ENCODE data around the gene CLSTN2. TPM values are rescaled to one million over a fixed set of nuclear protein-coding genes. Genes with fewer than 3 reads are reported as not detected.

Gene CLSTN2
- total RNA-seq, 1 experiment from 2014 or later, result 0.02 TPM

GRCh38 chr3:140614001-140614400 is 679.0 kb downstream of the CLSTN2 start:
- Histone ChIP-seq H3K27ac (ENCODE audit: low read depth, low read length) (no peak overlapping the region), H3K36me3 (ENCODE audit: control insufficient read depth in 1 of 2, insufficient read depth in 2 of 2, low read length in 2 of 2) (no peaks in the 10 kb centered on the region), H3K4me1 (ENCODE audit: control insufficient read depth in 1 of 2, insufficient read depth in 2 of 2, low read length in 2 of 2) (no peaks in the 10 kb centered on the region), H3K79me2 (ENCODE audit: insufficient read depth, low read length) (no peaks in the 10 kb centered on the region), H3K9me3 (ENCODE audit: control insufficient read depth in 1 of 2, insufficient read depth in 1 of 2, low read depth in 1 of 2, low read length in 2 of 2) (no peaks in the 10 kb centered on the region), H3K4me2 (ENCODE audit: low read length) (no peak overlapping the region), H3K4me3 (replicated peaks in 1 of 2; ENCODE audit: low read depth in 1 of 2, low read length in 2 of 2) (no peak overlapping the region), H4K20me1 (ENCODE audit: insufficient read depth) (no peaks in the 10 kb centered on the region), H3K9ac (ENCODE audit: low read length) (no peak overlapping the region), H2AFZ (ENCODE audit: low read depth, low read length, poor library complexity, severe bottlenecking) (no peak overlapping the region), H3K27me3 (ENCODE audit: insufficient read depth, low read length) (no peaks in the 10 kb centered on the region), H3K9me2 (ENCODE audit: insufficient read depth) (no peaks in the 10 kb centered on the region)
- ChIA-PET CTCF (no interaction called here), POLR2A (no interaction called here), RAD21 (ENCODE audit: low non-redundant PET in 1 of 2, low total read pairs in 2 of 2, uncharacterized antibody in 2 of 2, unreplicated experiment in 2 of 2) (no interaction called here)
- DNase-seq (ENCODE audit: low read depth, low spot score) (no peak), ATAC-seq (no peak)
- intact Hi-C loops (cut with micrococcal nuclease), result no loop called here
- no peak for TF ChIP-seq POLR2A (IDR thresholded peaks at IDR 0.05; ENCODE audit: borderline replicate concordance, extremely low read depth, insufficient read depth, insufficient read length)
- TF ChIP-seq, protein P1, sequence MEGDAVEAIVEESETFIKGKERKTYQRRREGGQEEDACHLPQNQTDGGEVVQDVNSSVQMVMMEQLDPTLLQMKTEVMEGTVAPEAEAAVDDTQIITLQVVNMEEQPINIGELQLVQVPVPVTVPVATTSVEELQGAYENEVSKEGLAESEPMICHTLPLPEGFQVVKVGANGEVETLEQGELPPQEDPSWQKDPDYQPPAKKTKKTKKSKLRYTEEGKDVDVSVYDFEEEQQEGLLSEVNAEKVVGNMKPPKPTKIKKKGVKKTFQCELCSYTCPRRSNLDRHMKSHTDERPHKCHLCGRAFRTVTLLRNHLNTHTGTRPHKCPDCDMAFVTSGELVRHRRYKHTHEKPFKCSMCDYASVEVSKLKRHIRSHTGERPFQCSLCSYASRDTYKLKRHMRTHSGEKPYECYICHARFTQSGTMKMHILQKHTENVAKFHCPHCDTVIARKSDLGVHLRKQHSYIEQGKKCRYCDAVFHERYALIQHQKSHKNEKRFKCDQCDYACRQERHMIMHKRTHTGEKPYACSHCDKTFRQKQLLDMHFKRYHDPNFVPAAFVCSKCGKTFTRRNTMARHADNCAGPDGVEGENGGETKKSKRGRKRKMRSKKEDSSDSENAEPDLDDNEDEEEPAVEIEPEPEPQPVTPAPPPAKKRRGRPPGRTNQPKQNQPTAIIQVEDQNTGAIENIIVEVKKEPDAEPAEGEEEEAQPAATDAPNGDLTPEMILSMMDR (IDR thresholded peaks at IDR 0.05 in 2 of 3, conservative IDR thresholded peaks at IDR 0.05 in 1 of 3; ENCODE audit: borderline replicate concordance in 1 of 3, insufficient read depth in 1 of 3, low read depth in 2 of 3, low read length in 2 of 3), result no peak
- no TSS peak for BruUV-seq (replicated peaks)

DNA sequence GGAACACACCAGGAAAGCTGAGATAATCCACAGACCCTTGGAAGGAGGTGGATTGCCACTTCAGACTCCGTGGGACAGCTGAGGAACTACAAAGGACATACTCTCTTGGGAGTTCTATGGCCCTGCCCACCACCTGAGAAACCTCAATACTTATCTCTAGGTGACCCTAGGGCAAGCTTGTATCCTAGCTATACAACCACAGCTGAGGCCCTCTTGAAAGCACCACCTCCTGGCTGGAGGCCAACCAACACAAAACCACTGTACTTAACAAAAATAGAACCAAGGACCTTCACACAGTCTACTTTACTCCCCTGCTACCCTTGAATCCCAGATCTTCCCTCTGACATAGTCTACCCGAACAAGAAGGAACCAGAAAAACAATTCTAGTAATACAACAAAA is 682.1 kb downstream of the CLSTN2 start:
- intact Hi-C loops (cut with micrococcal nuclease), result no loop called here
- Histone ChIP-seq H3K79me2 (ENCODE audit: insufficient read depth, low read length) (no peaks in the 10 kb centered on the region), H3K4me3 (replicated peaks in 1 of 2; ENCODE audit: low read depth in 1 of 2, low read length in 2 of 2) (no peak overlapping the region), H3K27me3 (ENCODE audit: insufficient read depth, low read length) (0 out of 2 replicates have a peak, but pooled peaks cover 4% of the 10 kb centered on the region), H3K27ac (ENCODE audit: low read depth, low read length) (no peak overlapping the region), H3K9ac (ENCODE audit: low read length) (no peak overlapping the region), H3K9me2 (ENCODE audit: insufficient read depth) (no peaks in the 10 kb centered on the region), H3K4me2 (ENCODE audit: low read length) (no peak overlapping the region), H3K4me1 (ENCODE audit: control insufficient read depth in 1 of 2, insufficient read depth in 2 of 2, low read length in 2 of 2) (no peaks in the 10 kb centered on the region), H3K9me3 (ENCODE audit: control insufficient read depth in 1 of 2, insufficient read depth in 1 of 2, low read depth in 1 of 2, low read length in 2 of 2) (no peaks in the 10 kb centered on the region), H3K36me3 (ENCODE audit: control insufficient read depth in 1 of 2, insufficient read depth in 2 of 2, low read length in 2 of 2) (no peaks in the 10 kb centered on the region), H4K20me1 (ENCODE audit: insufficient read depth) (no peaks in the 10 kb centered on the region), H2AFZ (ENCODE audit: low read depth, low read length, poor library complexity, severe bottlenecking) (no peak overlapping the region)
- BruUV-seq (replicated peaks), result no TSS peak
- DNase-seq (ENCODE audit: low read depth, low spot score), result no peak
- no peak for ATAC-seq
- ChIA-PET CTCF (no interaction called here), POLR2A (no interaction called here), RAD21 (ENCODE audit: low non-redundant PET in 1 of 2, low total read pairs in 2 of 2, uncharacterized antibody in 2 of 2, unreplicated experiment in 2 of 2) (no interaction called here)
- TF ChIP-seq CEBPB (IDR thresholded peaks at IDR 0.05; ENCODE audit: low read depth) (no peak), RAD21 (IDR thresholded peaks at IDR 0.05; ENCODE audit: low read depth) (no peak), POLR2A (IDR thresholded peaks at IDR 0.05; ENCODE audit: borderline replicate concordance, extremely low read depth, insufficient read depth, insufficient read length) (no peak), EZH2phosphoT487 (IDR thresholded peaks at IDR 0.05; ENCODE audit: borderline replicate concordance) (no peak), ZBTB33 (IDR thresholded peaks at IDR 0.05; ENCODE audit: extremely low read depth, insufficient replicate concordance, low read length) (no peak), SP1 (IDR thresholded peaks at IDR 0.05; ENCODE audit: low read depth) (no peak), EZH2 (IDR thresholded peaks at IDR 0.05) (no peak), EGR1 (IDR thresholded peaks at IDR 0.05; ENCODE audit: low read depth) (no peak), FOSL1 (IDR thresholded peaks at IDR 0.05; ENCODE audit: low read depth) (no peak)
- TF ChIP-seq, protein P2, sequence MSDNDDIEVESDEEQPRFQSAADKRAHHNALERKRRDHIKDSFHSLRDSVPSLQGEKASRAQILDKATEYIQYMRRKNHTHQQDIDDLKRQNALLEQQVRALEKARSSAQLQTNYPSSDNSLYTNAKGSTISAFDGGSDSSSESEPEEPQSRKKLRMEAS (IDR thresholded peaks at IDR 0.05), result no peak

All from HCT116 (cell line).